Colonic mucosa (tissue), 4 donors: ENCODE data around the gene GOLGA6A. TPM values are rescaled to one million over a fixed set of nuclear protein-coding genes. Genes with fewer than 3 reads are reported as not detected.
"Not testable (repeated sequence)": the region's sequence is repeated elsewhere in the genome, so short reads cannot be mapped to it uniquely, and the experiment has no call there.

ENCODE experiments used
- DNase-seq: peaks from one replicate; pipeline ENCODE4 v3.0.0-alpha.2; 2020
- H3K27ac ChIP-seq: fragments of 200-600 bp; one replicate; pipeline ENCODE4 v1.8.0; 2021
- H3K27me3 ChIP-seq: fragments of 200-600 bp; one replicate; pipeline ENCODE4 v1.8.0; 2021
- H3K36me3 ChIP-seq: fragments of 200-600 bp; one replicate; pipeline ENCODE4 v1.8.0; 2021
- H3K4me1 ChIP-seq: fragments of 200-600 bp; one replicate; pipeline ENCODE4 v1.8.0; 2021; ENCODE audit warnings: mild to moderate bottlenecking
- H3K4me3 ChIP-seq: fragments of 200-600 bp; one replicate; pipeline ENCODE4 v1.8.0; 2021
- H3K9ac ChIP-seq, 2 donors: one replicate each; pipeline ENCODE4 v1.7.0; 2013; ENCODE audit warnings: control low read depth in 2 of 2, low read depth in 2 of 2, low read length in 2 of 2
- H3K9me3 ChIP-seq: fragments of 200-600 bp; one replicate; pipeline ENCODE4 v1.8.0; 2021
- CTCF ChIP-seq: fragments of 200-600 bp; IDR thresholded peaks from one replicate; pipeline ENCODE4 v1.8.0; 2022; ENCODE audit warnings: antibody characterized with exemption, mild to moderate bottlenecking
- intact Hi-C: fragments of 100-400 bp; cut with DNase I; formaldehyde crosslinking; loops from one replicate; pipeline ENCODE4 v1.14.1; 2022
- total RNA-seq, 2 donors: library from RNA; stranded (reverse); fragmentation: NEBNext Ultra II Directional in 1 of 2; extraction: Animal tissue kit (Norgen Biotek cat#: 25700) in 1 of 2; gene quantifications; one replicate each; pipeline ENCODE4 v1.2.1, GENCODE V29; 2021
- donor health status: healthy.
- donor health status: DM: no; HTN: no; CAD: no.
- donor health status: DM: no; HTN: no; CAD: no.

Gene GOLGA6A
- total RNA-seq, 2 donors from 2014 or later, result not detected

- no peak for TF ChIP-seq CTCF
- no peaks in the 10 kb centered on the region for H3K27me3 ChIP-seq
- no peaks in the 10 kb centered on the region for H3K9me3 ChIP-seq
- no peak overlapping the region for H3K9ac ChIP-seq
- intact Hi-C loops, result no loop called here
- H3K27ac ChIP-seq, result no peak overlapping the region
- no peaks in the 10 kb centered on the region for H3K36me3 ChIP-seq
- H3K4me3 ChIP-seq, result no peak overlapping the region
- DNase-seq, result no peak
- H3K4me1 ChIP-seq, result no peaks in the 10 kb centered on the region
Observed at GRCh38 chr15:74120426-74120825, 38.1 kb upstream of the GOLGA6A start.

- H3K4me1 ChIP-seq, result no peaks in the 10 kb centered on the region
- no peak for DNase-seq
- H3K9ac ChIP-seq, result no peak overlapping the region
- H3K9me3 ChIP-seq, result no peaks in the 10 kb centered on the region
- no peaks in the 10 kb centered on the region for H3K27me3 ChIP-seq
- H3K27ac ChIP-seq, result no peak overlapping the region
- H3K4me3 ChIP-seq, result no peak overlapping the region
- no peaks in the 10 kb centered on the region for H3K36me3 ChIP-seq
- intact Hi-C loops, result no loop called here
- TF ChIP-seq CTCF, result no peak
Observed at GRCh38 chr15:74109713-74110112, 27.4 kb upstream of the GOLGA6A start.

- H3K4me1 ChIP-seq, H3K9ac ChIP-seq, intact Hi-C loops, H3K27ac ChIP-seq, H3K4me3 ChIP-seq, H3K36me3 ChIP-seq, DNase-seq, H3K27me3 ChIP-seq, H3K9me3 ChIP-seq: not testable (repeated sequence)
Observed at GRCh38 chr15:74108611-74109010, 26.3 kb upstream of the GOLGA6A start.

GRCh38 chr15:74108111-74108510, 25.8 kb upstream of the GOLGA6A start:
- intact Hi-C loops, result no loop called here
- no peak for DNase-seq
- H3K27ac ChIP-seq, result no peak overlapping the region
- TF ChIP-seq CTCF, result no peak
- H3K36me3 ChIP-seq, result no peaks in the 10 kb centered on the region
- no peaks in the 10 kb centered on the region for H3K9me3 ChIP-seq
- no peak overlapping the region for H3K4me3 ChIP-seq
- no peak overlapping the region for H3K9ac ChIP-seq
- no peaks in the 10 kb centered on the region for H3K4me1 ChIP-seq
- H3K27me3 ChIP-seq, result no peaks in the 10 kb centered on the region

GRCh38 chr15:74099963-74100733, 17.8 kb upstream of the GOLGA6A start:
- H3K9me3 ChIP-seq, intact Hi-C loops, H3K4me1 ChIP-seq, H3K27ac ChIP-seq, H3K27me3 ChIP-seq, H3K36me3 ChIP-seq: not testable (repeated sequence)
- DNase-seq, result peak; percentile 91
- Histone ChIP-seq H3K4me3 (peak overlapping the region; percentile 38), H3K9ac (peak overlapping the region in 1 of 2 donors; percentile 24)

GRCh38 chr15:74096753-74097474, 14.6 kb upstream of the GOLGA6A start:
- H3K27ac ChIP-seq, H3K4me3 ChIP-seq, H3K9ac ChIP-seq, intact Hi-C loops, H3K36me3 ChIP-seq, DNase-seq, H3K4me1 ChIP-seq, H3K9me3 ChIP-seq, H3K27me3 ChIP-seq: not testable (repeated sequence)

- H3K9me3 ChIP-seq, H3K4me3 ChIP-seq, H3K27me3 ChIP-seq, H3K9ac ChIP-seq, DNase-seq, H3K27ac ChIP-seq, H3K4me1 ChIP-seq, H3K36me3 ChIP-seq, intact Hi-C loops: not testable (repeated sequence)
Observed at GRCh38 chr15:74095610-74096009, 13.3 kb upstream of the GOLGA6A start.

GRCh38 chr15:74094567-74094966, 12.2 kb upstream of the GOLGA6A start:
- H3K9ac ChIP-seq, H3K27ac ChIP-seq, intact Hi-C loops, H3K4me3 ChIP-seq, H3K4me1 ChIP-seq, H3K9me3 ChIP-seq, H3K36me3 ChIP-seq, H3K27me3 ChIP-seq, DNase-seq: not testable (repeated sequence)

GRCh38 chr15:74075781-74076180, 6.6 kb downstream of the GOLGA6A start:
- intact Hi-C loops, H3K36me3 ChIP-seq, H3K27me3 ChIP-seq, H3K4me3 ChIP-seq, DNase-seq, H3K4me1 ChIP-seq, H3K27ac ChIP-seq, H3K9ac ChIP-seq, H3K9me3 ChIP-seq: not testable (repeated sequence)
